Measurements from ENCODE around the gene RGS1. TPM values are rescaled to one million over a fixed set of nuclear protein-coding genes. Genes with fewer than 3 reads are reported as not detected.

RGS1 gene
- polyA plus RNA-seq, 1 of the 3 experiments (the other 2 are of a cell fraction), result 0.12 TPM

- TF ChIP-seq FOSL2 (IDR thresholded peaks at IDR 0.05; ENCODE audit: borderline replicate concordance, low read depth), result no peak
- no peak for TF ChIP-seq RXRA (IDR thresholded peaks at IDR 0.05; ENCODE audit: borderline replicate concordance, low read depth)
- TF ChIP-seq SIN3A (IDR thresholded peaks at IDR 0.05; ENCODE audit: borderline replicate concordance, low read depth, low read length), result no peak
- no peak for TF ChIP-seq FOXJ3 (CRISPR knock-in tag; IDR thresholded peaks at IDR 0.05)
- TF ChIP-seq MXI1 (IDR thresholded peaks at IDR 0.05; ENCODE audit: low read depth, low read length), result peak; percentile 78; the same call in 1 of the 2 replicates
- TF ChIP-seq TAF1 (IDR thresholded peaks at IDR 0.05; ENCODE audit: borderline replicate concordance, low read depth, low read length), result no peak
- TF ChIP-seq TEAD4 (IDR thresholded peaks at IDR 0.05; ENCODE audit: borderline replicate concordance, insufficient read depth), result no peak
- TF ChIP-seq CTCF (IDR thresholded peaks at IDR 0.05), result no peak
- TF ChIP-seq CHD2 (IDR thresholded peaks at IDR 0.05; ENCODE audit: low read length, partially characterized antibody), result no peak
- TF ChIP-seq ELF1 (IDR thresholded peaks at IDR 0.05), result no peak
- peak; percentile 63 for TF ChIP-seq GATA2 (CRISPR knock-in tag; IDR thresholded peaks at IDR 0.05)
- TF ChIP-seq EP300 (IDR thresholded peaks at IDR 0.05; ENCODE audit: borderline replicate concordance in 1 of 2, low read depth in 1 of 2, low read length in 1 of 2), result peak in 1 of 2 experiments; percentile 93; a peak in 2 of 4 replicates
- no peak for TF ChIP-seq NFIC (IDR thresholded peaks at IDR 0.05; ENCODE audit: borderline replicate concordance)
These were observed 54.0 kb downstream of the RGS1 start (continued) for GRCh38 chr1:192629612-192630011.

Other genes with a start within 250 kb of the RGS1 start
- 0.05 TPM in 1 of 2 replicates, not detected in the other for gene RGS13, start 60.4 kb downstream of the RGS1 start, polyA plus RNA-seq (2012; rRNA removed)
- 47.1 and 53.9 TPM in 2 replicates for gene RGS2, start 233.3 kb downstream of the RGS1 start, polyA plus RNA-seq (2012; rRNA removed)

All from SK-N-SH (cell line).